ENCODE results near the gene STAU1.

- peak; percentile 91 for TF ChIP-seq POLR2A (IDR thresholded peaks at IDR 0.05; ENCODE audit: low read length)
- TF ChIP-seq GATA1 (IDR thresholded peaks at IDR 0.05; ENCODE audit: low read depth, low read length) = no peak
These were observed 31.2 kb upstream of the STAU1 start, which contains the start of gene DDX27 for GRCh38 chr20:49219091-49219923.

Data from erythroblast (primary cell).